ENCODE measurements around the gene PREPL. TPM values are rescaled to one million over a fixed set of nuclear protein-coding genes. Genes with fewer than 3 reads are reported as not detected.

PREPL gene
- total and polyA plus RNA-seq, 2 experiments from 2014 or later: 16.5 to 49.0 TPM

DNA sequence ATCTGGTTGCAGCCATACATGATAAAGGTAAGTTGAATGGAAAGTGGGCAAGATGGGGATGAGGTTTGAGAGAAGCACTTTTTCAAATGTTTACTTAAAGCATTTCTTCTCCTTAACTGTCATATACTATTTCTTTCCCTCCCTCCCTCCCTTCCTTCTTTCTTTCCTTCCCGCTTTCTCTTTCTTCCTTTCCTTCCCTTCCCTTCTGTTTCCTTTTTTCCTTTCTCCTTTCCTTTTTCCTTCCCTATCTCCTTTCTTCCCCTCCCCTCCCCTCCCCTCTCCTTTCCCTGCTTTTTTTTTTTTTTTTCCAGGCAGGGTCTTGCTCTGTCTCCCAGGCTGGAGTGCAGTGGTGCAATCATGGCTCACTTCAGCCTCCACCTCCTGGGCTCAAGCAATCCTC is 80.4 kb downstream of the PREPL start:
- no peaks in the 10 kb centered on the region for H4K20me1 ChIP-seq (replicated peaks; ENCODE audit: insufficient read depth)
- H3K36me3 ChIP-seq (ENCODE audit: insufficient read depth): no peaks in the 10 kb centered on the region
- no peak overlapping the region for H3K4me3 Mint-ChIP-seq
- H3K4me1 ChIP-seq (ENCODE audit: insufficient read depth): no peaks in the 10 kb centered on the region
- no peaks in the 10 kb centered on the region for H3K79me2 ChIP-seq (replicated peaks; ENCODE audit: insufficient read depth)
- ATAC-seq: no peak
- H3K4me1 Mint-ChIP-seq: no peaks in the 10 kb centered on the region
- H3K4me2 ChIP-seq: no peak overlapping the region
- H3K27ac Mint-ChIP-seq: no peak overlapping the region
- no peaks in the 10 kb centered on the region for H3F3A ChIP-seq (replicated peaks; ENCODE audit: low read depth)
- H3K27ac ChIP-seq (ENCODE audit: low read depth): no peak overlapping the region
- no peaks in the 10 kb centered on the region for H3K36me3 Mint-ChIP-seq (ENCODE audit: low read depth)
- no peaks in the 10 kb centered on the region for H3K27me3 Mint-ChIP-seq (ENCODE audit: insufficient read depth, low read depth, poor library complexity)
- TF ChIP-seq POLR2AphosphoS5 (IDR thresholded peaks at IDR 0.05; ENCODE audit: low read depth): no peak
- H3K27me3 ChIP-seq (ENCODE audit: insufficient read depth): no peaks in the 10 kb centered on the region
- H2AFZ ChIP-seq: no peak overlapping the region
- H3K9me2 ChIP-seq (ENCODE audit: insufficient read depth): no peaks in the 10 kb centered on the region
- no peak overlapping the region for H3K4me3 ChIP-seq
- no peaks in the 10 kb centered on the region; the same call in 2 of the 3 replicates for H3K9me3 Mint-ChIP-seq
- no peak for DNase-seq (ENCODE audit: low spot score)

- no peaks in the 10 kb centered on the region; the same call in 2 of the 3 replicates for H3K9me3 Mint-ChIP-seq
- Histone ChIP-seq H3K27me3 (ENCODE audit: insufficient read depth) (no peaks in the 10 kb centered on the region), H3K4me3 (no peak overlapping the region), H3K79me2 (replicated peaks; ENCODE audit: insufficient read depth) (no peaks in the 10 kb centered on the region), H4K20me1 (replicated peaks; ENCODE audit: insufficient read depth) (no peaks in the 10 kb centered on the region), H3K27ac (ENCODE audit: low read depth) (no peak overlapping the region), H2AFZ (peak overlapping the region; percentile 74; the same call in 1 of the 2 replicates), H3F3A (replicated peaks; ENCODE audit: low read depth) (no peaks in the 10 kb centered on the region), H3K4me2 (no peak overlapping the region), H3K36me3 (ENCODE audit: insufficient read depth) (no peaks in the 10 kb centered on the region), H3K9me2 (ENCODE audit: insufficient read depth) (no peaks in the 10 kb centered on the region), H3K4me1 (ENCODE audit: insufficient read depth) (no peaks in the 10 kb centered on the region)
- no peak overlapping the region for H3K27ac Mint-ChIP-seq
- H3K4me3 Mint-ChIP-seq: no peak overlapping the region
- DNase-seq (ENCODE audit: low spot score) (no peak), ATAC-seq (no peak)
- H3K36me3 Mint-ChIP-seq (ENCODE audit: low read depth): no peaks in the 10 kb centered on the region
- H3K27me3 Mint-ChIP-seq (ENCODE audit: insufficient read depth, low read depth, poor library complexity): peaks cover 5% of the 10 kb centered on the region
- no peaks in the 10 kb centered on the region for H3K4me1 Mint-ChIP-seq
- TF ChIP-seq EZH2phosphoT487 (IDR thresholded peaks at IDR 0.05; ENCODE audit: unreplicated experiment): no peak
- TF ChIP-seq NANOG (IDR thresholded peaks at IDR 0.05; ENCODE audit: borderline replicate concordance): no peak
- no peak for TF ChIP-seq CREB1 (CRISPR knock-in tag; IDR thresholded peaks at IDR 0.05; ENCODE audit: low read depth)
- TF ChIP-seq REST (IDR thresholded peaks at IDR 0.05; ENCODE audit: unreplicated experiment): no peak
- no peak for TF ChIP-seq JUNB (IDR thresholded peaks at IDR 0.05; ENCODE audit: unreplicated experiment)
- no peak for TF ChIP-seq ZNF114 (CRISPR knock-in tag; IDR thresholded peaks at IDR 0.05)
- TF ChIP-seq STAT1 (IDR thresholded peaks at IDR 0.05; ENCODE audit: unreplicated experiment): no peak
- TF ChIP-seq ETS1 (IDR thresholded peaks at IDR 0.05): no peak
- TF ChIP-seq ZNF331 (CRISPR knock-in tag; IDR thresholded peaks at IDR 0.05; ENCODE audit: low read depth): no peak
- TF ChIP-seq POLR2AphosphoS5 (IDR thresholded peaks at IDR 0.05; ENCODE audit: low read depth): no peak
- TF ChIP-seq, protein P1, sequence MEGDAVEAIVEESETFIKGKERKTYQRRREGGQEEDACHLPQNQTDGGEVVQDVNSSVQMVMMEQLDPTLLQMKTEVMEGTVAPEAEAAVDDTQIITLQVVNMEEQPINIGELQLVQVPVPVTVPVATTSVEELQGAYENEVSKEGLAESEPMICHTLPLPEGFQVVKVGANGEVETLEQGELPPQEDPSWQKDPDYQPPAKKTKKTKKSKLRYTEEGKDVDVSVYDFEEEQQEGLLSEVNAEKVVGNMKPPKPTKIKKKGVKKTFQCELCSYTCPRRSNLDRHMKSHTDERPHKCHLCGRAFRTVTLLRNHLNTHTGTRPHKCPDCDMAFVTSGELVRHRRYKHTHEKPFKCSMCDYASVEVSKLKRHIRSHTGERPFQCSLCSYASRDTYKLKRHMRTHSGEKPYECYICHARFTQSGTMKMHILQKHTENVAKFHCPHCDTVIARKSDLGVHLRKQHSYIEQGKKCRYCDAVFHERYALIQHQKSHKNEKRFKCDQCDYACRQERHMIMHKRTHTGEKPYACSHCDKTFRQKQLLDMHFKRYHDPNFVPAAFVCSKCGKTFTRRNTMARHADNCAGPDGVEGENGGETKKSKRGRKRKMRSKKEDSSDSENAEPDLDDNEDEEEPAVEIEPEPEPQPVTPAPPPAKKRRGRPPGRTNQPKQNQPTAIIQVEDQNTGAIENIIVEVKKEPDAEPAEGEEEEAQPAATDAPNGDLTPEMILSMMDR (conservative IDR thresholded peaks at IDR 0.05; ENCODE audit: low read depth in 2 of 2): no peak
- TF ChIP-seq EZH2 (IDR thresholded peaks at IDR 0.05; ENCODE audit: low read depth, unreplicated experiment): no peak
Measured at GRCh38 chr2:44277541-44277940, 83.8 kb downstream of the PREPL start.
